BE2C (cell line): ENCODE results near the gene UBE3B.

Source experiments
- DNase-seq: peaks from one replicate; pipeline ENCODE4 v3.0.0-alpha.2; 2020
- H3K27me3 ChIP-seq: fragments of 250-450 bp; sonication (Bioruptor Pico); 2 replicates; pipeline ENCODE4 v1.5.1; 2020; ENCODE audit warnings: mild to moderate bottlenecking
- H3K36me3 ChIP-seq: fragments of 250-450 bp; sonication (Bioruptor Pico); 2 replicates; pipeline ENCODE4 v1.5.1; 2020; ENCODE audit warnings: mild to moderate bottlenecking
- H3K4me1 ChIP-seq: fragments of 250-450 bp; sonication (Bioruptor Pico); 2 replicates; pipeline ENCODE4 v1.5.1; 2020
- H3K4me3 ChIP-seq: 2 replicates; pipeline ENCODE4 v1.5.1; 2011; ENCODE audit warnings: low read depth, low read length
- H3K9me3 ChIP-seq: fragments of 250-450 bp; sonication (Bioruptor Pico); 2 replicates; pipeline ENCODE4 v1.5.1; 2020
- TF ChIP-seq, protein P1 (sequence below): IDR thresholded peaks from 2 replicates; pipeline ENCODE4 v1.5.1; 2012; ENCODE audit warnings: mild to moderate bottlenecking, low read depth, low read length

UBE3B gene

DNA sequence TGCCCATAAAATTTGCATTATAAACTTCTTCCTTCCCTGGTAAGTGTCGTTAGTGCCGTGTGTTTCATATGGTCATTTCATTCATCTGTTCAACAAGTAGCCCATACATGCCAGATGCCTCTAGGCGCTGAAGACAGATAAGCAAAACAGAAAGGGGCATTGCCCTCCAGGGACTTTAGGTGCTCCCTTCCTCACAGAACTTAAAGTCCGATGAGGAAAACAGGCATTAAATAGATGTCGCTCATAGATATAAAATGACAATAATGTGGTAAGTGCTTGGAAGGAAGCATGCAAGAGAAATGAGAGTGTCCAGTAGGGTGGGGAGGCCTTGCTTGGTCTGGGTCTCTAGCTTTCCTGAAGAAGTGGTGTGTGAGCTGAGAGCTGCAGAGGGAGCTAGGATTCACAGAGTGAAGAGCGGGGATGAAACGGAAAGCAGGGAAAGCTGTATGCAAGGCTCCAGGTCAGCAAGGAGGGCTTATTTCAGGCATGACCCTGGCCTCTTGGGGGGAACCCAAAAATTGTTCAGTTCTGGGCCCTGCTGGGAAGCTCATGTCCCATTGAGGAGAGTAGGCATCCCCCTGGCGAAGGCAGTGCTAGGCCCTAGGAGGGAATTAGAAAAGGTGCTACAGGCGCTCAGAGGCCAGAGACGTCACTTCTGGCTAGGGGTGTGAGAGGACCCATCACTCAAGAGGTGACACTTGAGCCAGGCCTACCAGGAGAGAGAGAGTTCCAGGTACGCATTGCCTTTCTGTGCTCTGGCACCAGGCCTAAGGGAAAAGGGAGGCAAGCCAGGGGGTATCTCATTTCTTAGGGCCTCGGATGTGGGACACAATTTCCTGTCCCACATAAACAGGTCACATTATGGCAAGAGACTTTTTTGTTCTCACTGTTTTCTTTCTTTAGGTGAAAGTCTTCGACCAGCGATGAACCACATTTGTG, 11.9 kb downstream of the UBE3B start:
- TF ChIP-seq, protein P1, sequence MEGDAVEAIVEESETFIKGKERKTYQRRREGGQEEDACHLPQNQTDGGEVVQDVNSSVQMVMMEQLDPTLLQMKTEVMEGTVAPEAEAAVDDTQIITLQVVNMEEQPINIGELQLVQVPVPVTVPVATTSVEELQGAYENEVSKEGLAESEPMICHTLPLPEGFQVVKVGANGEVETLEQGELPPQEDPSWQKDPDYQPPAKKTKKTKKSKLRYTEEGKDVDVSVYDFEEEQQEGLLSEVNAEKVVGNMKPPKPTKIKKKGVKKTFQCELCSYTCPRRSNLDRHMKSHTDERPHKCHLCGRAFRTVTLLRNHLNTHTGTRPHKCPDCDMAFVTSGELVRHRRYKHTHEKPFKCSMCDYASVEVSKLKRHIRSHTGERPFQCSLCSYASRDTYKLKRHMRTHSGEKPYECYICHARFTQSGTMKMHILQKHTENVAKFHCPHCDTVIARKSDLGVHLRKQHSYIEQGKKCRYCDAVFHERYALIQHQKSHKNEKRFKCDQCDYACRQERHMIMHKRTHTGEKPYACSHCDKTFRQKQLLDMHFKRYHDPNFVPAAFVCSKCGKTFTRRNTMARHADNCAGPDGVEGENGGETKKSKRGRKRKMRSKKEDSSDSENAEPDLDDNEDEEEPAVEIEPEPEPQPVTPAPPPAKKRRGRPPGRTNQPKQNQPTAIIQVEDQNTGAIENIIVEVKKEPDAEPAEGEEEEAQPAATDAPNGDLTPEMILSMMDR: no peak
- peaks cover 48% of the 10 kb centered on the region for H3K36me3 ChIP-seq

GRCh38 chr12:109489955-109490565, 12.6 kb downstream of the UBE3B start:
- TF ChIP-seq, protein P1: no peak
- H3K36me3 ChIP-seq: peaks cover 44% of the 10 kb centered on the region

More for the DNA sequence above, 11.9 kb downstream of the UBE3B start:
- H3K27me3 ChIP-seq: no peaks in the 10 kb centered on the region
- H3K4me1 ChIP-seq: no peaks in the 10 kb centered on the region; the same call in 1 of the 2 replicates
- no peak for DNase-seq
- no peaks in the 10 kb centered on the region for H3K9me3 ChIP-seq
- H3K4me3 ChIP-seq: no peak overlapping the region

GRCh38 chr12:109491671-109492070, 14.2 kb downstream of the UBE3B start:
- Histone ChIP-seq H3K4me3 (no peak overlapping the region), H3K4me1 (no peaks in the 10 kb centered on the region), H3K27me3 (no peaks in the 10 kb centered on the region), H3K9me3 (no peaks in the 10 kb centered on the region), H3K36me3 (peaks cover 34% of the 10 kb centered on the region)
- TF ChIP-seq, protein P1: no peak
- DNase-seq: no peak

More at GRCh38 chr12:109489955-109490565, 12.6 kb downstream of the UBE3B start:
- no peaks in the 10 kb centered on the region for H3K9me3 ChIP-seq
- no peak overlapping the region for H3K4me3 ChIP-seq
- no peaks in the 10 kb centered on the region for H3K27me3 ChIP-seq
- H3K4me1 ChIP-seq: no peaks in the 10 kb centered on the region; the same call in 1 of the 2 replicates
- DNase-seq: no peak

- Histone ChIP-seq H3K36me3 (peaks cover 29% of the 10 kb centered on the region), H3K4me3 (no peak overlapping the region), H3K4me1 (no peaks in the 10 kb centered on the region), H3K9me3 (no peaks in the 10 kb centered on the region), H3K27me3 (no peaks in the 10 kb centered on the region)
- TF ChIP-seq, protein P1: no peak
- DNase-seq: no peak
Observed at GRCh38 chr12:109492371-109492770, 14.9 kb downstream of the UBE3B start.

GRCh38 chr12:109493090-109493489, 15.7 kb downstream of the UBE3B start:
- Histone ChIP-seq H3K36me3 (peaks cover 24% of the 10 kb centered on the region), H3K4me3 (no peak overlapping the region), H3K27me3 (no peaks in the 10 kb centered on the region), H3K9me3 (no peaks in the 10 kb centered on the region), H3K4me1 (no peaks in the 10 kb centered on the region; the same call in 1 of the 2 replicates)
- TF ChIP-seq, protein P1: no peak
- no peak for DNase-seq
